Keratinocyte (primary cell): ENCODE measurements around the gene KCNK7.

ENCODE experiments used
- CTCF ChIP-seq, 3 experiments: IDR thresholded peaks in 1 of 3; conservative IDR thresholded peaks in 1 of 3; optimal IDR thresholded peaks in 1 of 3; 2 replicates in 2 of 3; 3 replicates in 1 of 3; pipeline versions ENCODE3 to v1.5.1; 2011; ENCODE audit warnings: low read length in 3 of 3, mild to moderate bottlenecking in 3 of 3, moderate library complexity in 2 of 3, control low read depth in 1 of 3, inconsistent platforms in 1 of 3; ENCODE audit not compliant: insufficient read depth in 2 of 3; ENCODE audit errors: extremely low read depth in 1 of 3
- EZH2 ChIP-seq: IDR thresholded peaks from one replicate; pipeline ENCODE4 v1.6.1; 2012; ENCODE audit warnings: inconsistent platforms, mild to moderate bottlenecking, low read length, moderate library complexity

GRCh38 chr11:65617990-65618751, 22.6 kb upstream of the KCNK7 start:
- TF ChIP-seq CTCF (optimal IDR thresholded peaks at IDR 0.05 in 1 of 3, IDR thresholded peaks at IDR 0.05 in 1 of 3, conservative IDR thresholded peaks at IDR 0.05 in 1 of 3; ENCODE audit: extremely low read depth in 1 of 3, insufficient read depth in 2 of 3, low read length in 3 of 3) (no peak), EZH2 (no peak)
